ENCODE data around the gene KIAA1958. TPM values are rescaled to one million over a fixed set of nuclear protein-coding genes. Genes with fewer than 3 reads are reported as not detected.

Gene KIAA1958
- total RNA-seq, 1 donor from 2014 or later = 26.9 TPM

- no peaks in the 10 kb centered on the region for H3K9me3 Mint-ChIP-seq
- no peak for DNase-seq (ENCODE audit: low spot score in 2 of 2, unreplicated experiment in 2 of 2)
- peaks cover 2% of the 10 kb centered on the region for H3K36me3 Mint-ChIP-seq
- H3K4me3 Mint-ChIP-seq = no peak overlapping the region
- TF ChIP-seq, protein P1, sequence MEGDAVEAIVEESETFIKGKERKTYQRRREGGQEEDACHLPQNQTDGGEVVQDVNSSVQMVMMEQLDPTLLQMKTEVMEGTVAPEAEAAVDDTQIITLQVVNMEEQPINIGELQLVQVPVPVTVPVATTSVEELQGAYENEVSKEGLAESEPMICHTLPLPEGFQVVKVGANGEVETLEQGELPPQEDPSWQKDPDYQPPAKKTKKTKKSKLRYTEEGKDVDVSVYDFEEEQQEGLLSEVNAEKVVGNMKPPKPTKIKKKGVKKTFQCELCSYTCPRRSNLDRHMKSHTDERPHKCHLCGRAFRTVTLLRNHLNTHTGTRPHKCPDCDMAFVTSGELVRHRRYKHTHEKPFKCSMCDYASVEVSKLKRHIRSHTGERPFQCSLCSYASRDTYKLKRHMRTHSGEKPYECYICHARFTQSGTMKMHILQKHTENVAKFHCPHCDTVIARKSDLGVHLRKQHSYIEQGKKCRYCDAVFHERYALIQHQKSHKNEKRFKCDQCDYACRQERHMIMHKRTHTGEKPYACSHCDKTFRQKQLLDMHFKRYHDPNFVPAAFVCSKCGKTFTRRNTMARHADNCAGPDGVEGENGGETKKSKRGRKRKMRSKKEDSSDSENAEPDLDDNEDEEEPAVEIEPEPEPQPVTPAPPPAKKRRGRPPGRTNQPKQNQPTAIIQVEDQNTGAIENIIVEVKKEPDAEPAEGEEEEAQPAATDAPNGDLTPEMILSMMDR (IDR thresholded peaks at IDR 0.05; ENCODE audit: unreplicated experiment) = no peak
- peak overlapping the region; percentile 66 for H3K27ac Mint-ChIP-seq
- H3K4me1 Mint-ChIP-seq = peaks cover 24% of the 10 kb centered on the region
- H3K27me3 Mint-ChIP-seq (ENCODE audit: low read depth) = no peaks in the 10 kb centered on the region
Measured at GRCh38 chr9:112531666-112532282, 45.1 kb downstream of the KIAA1958 start.

- Mint-ChIP-seq H3K36me3 (peaks cover 7% of the 10 kb centered on the region), H3K4me3 (no peak overlapping the region), H3K9me3 (peaks cover 3% of the 10 kb centered on the region), H3K27me3 (ENCODE audit: low read depth) (no peaks in the 10 kb centered on the region), H3K27ac (peak overlapping the region; percentile 56), H3K4me1 (peaks cover 24% of the 10 kb centered on the region)
- TF ChIP-seq, protein P1 (IDR thresholded peaks at IDR 0.05; ENCODE audit: unreplicated experiment) = no peak
- DNase-seq (ENCODE audit: low spot score in 2 of 2, unreplicated experiment in 2 of 2) = no peak
Measured at GRCh38 chr9:112532427-112532826, 45.8 kb downstream of the KIAA1958 start.

- Mint-ChIP-seq H3K9me3 (peaks cover 7% of the 10 kb centered on the region), H3K27me3 (ENCODE audit: low read depth) (no peaks in the 10 kb centered on the region), H3K4me3 (no peak overlapping the region), H3K4me1 (peaks cover 24% of the 10 kb centered on the region), H3K27ac (no peak overlapping the region), H3K36me3 (peaks cover 11% of the 10 kb centered on the region)
- TF ChIP-seq, protein P1 (IDR thresholded peaks at IDR 0.05; ENCODE audit: unreplicated experiment) = no peak
- DNase-seq (ENCODE audit: low spot score in 2 of 2, unreplicated experiment in 2 of 2) = no peak
Measured at GRCh38 chr9:112533660-112534059, 47.0 kb downstream of the KIAA1958 start.

GRCh38 chr9:112535301-112535700 is 48.7 kb downstream of the KIAA1958 start:
- no peak for DNase-seq (ENCODE audit: low spot score in 2 of 2, unreplicated experiment in 2 of 2)
- Mint-ChIP-seq H3K27me3 (ENCODE audit: low read depth) (no peaks in the 10 kb centered on the region), H3K4me1 (peaks cover 24% of the 10 kb centered on the region), H3K9me3 (peaks cover 7% of the 10 kb centered on the region), H3K4me3 (no peak overlapping the region), H3K36me3 (peaks cover 11% of the 10 kb centered on the region), H3K27ac (peak overlapping the region; percentile 17)
- TF ChIP-seq, protein P1 (IDR thresholded peaks at IDR 0.05; ENCODE audit: unreplicated experiment) = no peak

- Mint-ChIP-seq H3K27me3 (ENCODE audit: low read depth) (no peaks in the 10 kb centered on the region), H3K36me3 (peaks cover 11% of the 10 kb centered on the region), H3K4me3 (no peak overlapping the region), H3K9me3 (peaks cover 7% of the 10 kb centered on the region), H3K27ac (peak overlapping the region; percentile 17), H3K4me1 (peaks cover 24% of the 10 kb centered on the region)
- DNase-seq (ENCODE audit: low spot score in 2 of 2, unreplicated experiment in 2 of 2) = no peak
- TF ChIP-seq, protein P1 (IDR thresholded peaks at IDR 0.05; ENCODE audit: unreplicated experiment) = no peak
Measured at GRCh38 chr9:112535811-112536210, 49.2 kb downstream of the KIAA1958 start.

Measured in mesothelial cell of epicardium (in vitro differentiated cells).